ENCODE data around the gene GABRD. TPM values are rescaled to one million over a fixed set of nuclear protein-coding genes. Genes with fewer than 3 reads are reported as not detected.

Gene GABRD
- total RNA-seq, 1 donor from 2014 or later = 2.0 TPM

- DNase-seq (ENCODE audit: low spot score in 2 of 2) (no peak), FAIRE-seq (no peak)
Observed at GRCh38 chr1:2072109-2072806, 53.1 kb downstream of the GABRD start.

- no peak for FAIRE-seq
- DNase-seq (ENCODE audit: low spot score in 2 of 2) = no peak
Observed at GRCh38 chr1:2072891-2073290, 53.7 kb downstream of the GABRD start.

DNA sequence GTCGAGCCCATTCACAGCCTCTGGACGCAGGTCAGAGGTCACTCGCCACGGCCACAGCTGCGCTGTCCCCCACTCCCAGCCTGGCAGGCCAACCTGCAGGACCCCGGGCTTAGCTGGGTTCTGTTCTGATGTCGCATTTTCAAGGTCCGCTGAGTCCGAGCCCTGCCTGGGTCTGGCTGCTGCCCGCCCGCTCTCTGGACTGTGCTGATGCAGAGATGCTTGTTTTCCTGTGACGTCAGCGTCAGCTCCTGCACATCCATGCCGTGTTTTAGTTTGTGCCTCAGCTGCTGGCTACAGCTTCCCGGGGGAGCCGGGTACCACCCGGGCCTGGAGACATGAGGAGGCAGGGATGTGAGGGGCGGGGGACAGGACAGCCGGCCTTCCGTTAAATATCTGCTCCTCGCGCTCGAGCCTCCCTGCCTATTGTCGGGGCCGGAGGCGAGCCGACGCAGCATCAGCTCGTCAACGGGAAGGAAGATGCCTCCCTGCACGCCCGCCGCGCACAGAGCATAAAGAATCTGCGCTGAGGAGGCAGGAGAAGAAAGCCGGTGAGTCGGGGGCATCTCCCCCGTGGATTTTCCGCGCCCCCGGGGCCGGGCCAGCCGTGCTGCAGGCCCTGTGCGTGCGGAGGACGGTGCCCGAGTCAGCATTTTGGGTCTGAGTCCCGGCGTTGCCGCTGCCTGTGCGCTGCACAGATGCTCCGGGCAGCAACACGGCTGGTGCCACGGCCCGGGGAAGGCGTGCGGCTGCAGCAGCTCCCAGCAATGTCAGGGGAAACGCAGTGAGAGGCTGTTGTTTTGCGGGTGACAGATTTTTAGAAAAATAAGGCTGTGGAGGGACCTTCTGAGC lies 54.5 kb downstream of the GABRD start:
- peak; percentile 92 to 94 for DNase-seq (ENCODE audit: low spot score in 2 of 2)
- FAIRE-seq = no peak

DNA sequence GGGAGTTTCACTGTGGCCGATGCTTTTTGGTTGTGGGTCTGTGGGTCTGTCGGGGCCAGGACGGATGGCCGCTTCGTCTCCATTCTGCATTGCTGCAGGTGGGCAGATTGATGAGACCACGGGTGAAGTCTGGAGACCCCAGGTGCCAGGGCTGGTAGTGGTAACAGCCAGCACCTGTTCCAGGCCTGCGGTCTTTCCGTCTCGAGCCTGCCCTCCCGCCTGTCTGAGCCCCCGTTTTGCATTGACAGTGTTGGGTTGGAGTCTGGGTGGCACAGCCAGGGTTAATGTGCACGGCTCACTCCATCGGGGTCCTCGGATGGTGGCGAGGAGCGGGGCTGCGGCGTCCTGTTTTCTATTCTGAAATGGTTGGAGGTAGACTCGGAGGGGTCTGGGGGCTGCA lies 55.3 kb downstream of the GABRD start:
- DNase-seq (ENCODE audit: low spot score in 2 of 2) = no peak
- no peak for FAIRE-seq

DNA sequence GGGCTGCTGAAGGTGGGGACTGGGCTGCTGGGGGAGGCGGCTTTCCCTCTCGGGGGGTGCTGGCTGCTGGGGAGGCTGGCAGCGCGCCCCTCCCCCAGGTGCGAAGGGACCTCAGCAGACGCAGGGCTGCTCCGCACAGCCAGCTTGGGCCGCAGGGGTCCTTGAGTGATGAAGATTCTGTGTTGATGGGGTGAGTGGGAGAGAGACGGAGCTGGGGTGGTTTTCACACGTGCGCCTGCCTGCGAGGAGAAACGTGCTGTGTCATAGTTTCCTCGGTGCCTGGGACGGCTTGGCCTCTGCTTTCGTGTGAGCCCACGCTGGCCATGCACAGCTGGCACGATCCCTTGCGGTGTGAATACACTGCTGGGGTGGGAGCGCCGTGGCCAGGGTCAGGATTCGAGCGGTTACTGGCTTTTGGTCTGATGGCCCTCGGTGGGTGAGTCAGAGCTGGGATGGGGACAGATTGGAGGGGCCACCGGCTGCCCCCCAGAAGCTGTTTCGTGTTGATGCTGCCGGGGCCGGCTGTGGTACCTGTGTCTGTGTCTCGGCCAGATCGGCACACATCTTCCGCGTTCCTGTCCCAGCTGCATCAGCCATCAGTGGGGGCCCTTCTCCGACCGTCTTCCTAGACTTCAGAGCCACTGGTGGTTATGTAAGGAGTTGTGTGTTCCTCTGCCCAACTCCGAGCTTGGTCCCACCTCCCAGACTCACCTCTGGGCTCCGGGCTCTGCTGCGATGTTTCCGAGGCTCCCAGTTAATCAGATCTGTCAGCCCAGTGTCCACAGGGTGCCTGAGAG lies 56.0 kb downstream of the GABRD start:
- DNase-seq (ENCODE audit: low spot score in 2 of 2) (peak; percentile 72 to 77), FAIRE-seq (no peak)

GRCh38 chr1:2076826-2077225 lies 57.7 kb downstream of the GABRD start:
- no peak for FAIRE-seq

GRCh38 chr1:2078170-2078569 lies 59.0 kb downstream of the GABRD start:
- FAIRE-seq (no peak), DNase-seq (ENCODE audit: low spot score in 2 of 2) (no peak)

More at GRCh38 chr1:2076826-2077225, 57.7 kb downstream of the GABRD start:
- no peak for DNase-seq (ENCODE audit: low spot score in 2 of 2)

- no peak for FAIRE-seq
- no peak for DNase-seq (ENCODE audit: low spot score in 2 of 2)
Observed at GRCh38 chr1:2079396-2080085, 60.4 kb downstream of the GABRD start.

- DNase-seq (ENCODE audit: low spot score in 2 of 2) = no peak
- no peak for FAIRE-seq
Observed at GRCh38 chr1:2080140-2080539, 61.0 kb downstream of the GABRD start.

Other genes with a start within 250 kb of the GABRD start
- gene NADK, start 240.9 kb upstream of the GABRD start, total RNA-seq = 23.2 TPM
- gene GNB1, start 128.3 kb upstream of the GABRD start, total RNA-seq = 154 TPM
- gene CALML6, start 104.1 kb upstream of the GABRD start, total RNA-seq = not detected
- 1.6 TPM for gene TMEM52, start 100.1 kb upstream of the GABRD start, total RNA-seq
- gene CFAP74, start 15.6 kb upstream of the GABRD start, total RNA-seq = 0.41 TPM
- 58.7 TPM for gene PRKCZ, start 31.1 kb downstream of the GABRD start, total RNA-seq
- 19.2 TPM for gene FAAP20, start 175.4 kb downstream of the GABRD start, total RNA-seq
- gene SKI, start 209.0 kb downstream of the GABRD start, total RNA-seq = 15.5 TPM

All from frontal cortex (tissue), 4 donors.